ENCODE data around the gene DCLK3.

DCLK3 gene

GRCh38 chr3:36763850-36764703 lies at the start of gene DCLK3:
Gene DCLK3 (minus strand): TSS chr3:36764553. CDS start chr3:36764263, 290 bp downstream.
- no peak for DNase-seq (ENCODE audit: low read depth)

GRCh38 chr3:36813305-36813704 lies 49.0 kb upstream of the DCLK3 start:
- DNase-seq (ENCODE audit: low read depth) = no peak

GRCh38 chr3:36812240-36812639 lies 47.9 kb upstream of the DCLK3 start:
- no peak for DNase-seq (ENCODE audit: low read depth)

- DNase-seq (ENCODE audit: low read depth) = no peak
These were observed 47.4 kb upstream of the DCLK3 start for GRCh38 chr3:36811768-36812167.

- no peak for DNase-seq (ENCODE audit: low read depth)
These were observed 40.1 kb upstream of the DCLK3 start for GRCh38 chr3:36804295-36805055.

- DNase-seq (ENCODE audit: low read depth) = no peak
These were observed 38.9 kb upstream of the DCLK3 start for GRCh38 chr3:36803091-36803791.

- DNase-seq (ENCODE audit: low read depth) = no peak
These were observed 36.3 kb upstream of the DCLK3 start for GRCh38 chr3:36800533-36801116.

GRCh38 chr3:36796881-36797280 lies 32.5 kb upstream of the DCLK3 start:
- DNase-seq (ENCODE audit: low read depth) = no peak

GRCh38 chr3:36796161-36796560 lies 31.8 kb upstream of the DCLK3 start:
- no peak for DNase-seq (ENCODE audit: low read depth)

GRCh38 chr3:36795622-36796021 lies 31.3 kb upstream of the DCLK3 start:
- DNase-seq (ENCODE audit: low read depth) = no peak

- DNase-seq (ENCODE audit: low read depth) = no peak
These were observed 28.0 kb upstream of the DCLK3 start for GRCh38 chr3:36792342-36792741.

GRCh38 chr3:36790765-36791164 lies 26.4 kb upstream of the DCLK3 start:
- no peak for DNase-seq (ENCODE audit: low read depth)

GRCh38 chr3:36786921-36787890 lies 22.9 kb upstream of the DCLK3 start:
- DNase-seq (ENCODE audit: low read depth) = no peak

GRCh38 chr3:36784138-36784635 lies 19.8 kb upstream of the DCLK3 start:
- no peak for DNase-seq (ENCODE audit: low read depth)

- no peak for DNase-seq (ENCODE audit: low read depth)
These were observed 13.3 kb upstream of the DCLK3 start for GRCh38 chr3:36777424-36778218.

- no peak for DNase-seq (ENCODE audit: low read depth)
These were observed 12.1 kb upstream of the DCLK3 start for GRCh38 chr3:36776436-36776835.

GRCh38 chr3:36774052-36774451 lies 9.7 kb upstream of the DCLK3 start:
- no peak for DNase-seq (ENCODE audit: low read depth)

- no peak for DNase-seq (ENCODE audit: low read depth)
These were observed 7.6 kb upstream of the DCLK3 start for GRCh38 chr3:36771931-36772330.

GRCh38 chr3:36769926-36770325 lies 5.6 kb upstream of the DCLK3 start:
- DNase-seq (ENCODE audit: low read depth) = no peak

- no peak for DNase-seq (ENCODE audit: low read depth)
These were observed 751 bp upstream of the DCLK3 start for GRCh38 chr3:36765104-36765503.
